GM19467 (cell line): ENCODE results near the gene COL19A1.
"Not testable (repeated sequence)": the region's sequence is repeated elsewhere in the genome, so short reads cannot be mapped to it uniquely, and the experiment has no call there.

Experiments used
- ATAC-seq: cut with Tn5 transposase; IDR thresholded peaks from one replicate; pipeline ENCODE4 v1.9.1; 2021; ENCODE audit warnings: mild to moderate bottlenecking, moderate library complexity; ENCODE audit not compliant: unreplicated experiment

Gene COL19A1

GRCh38 chr6:69895396-69895795, 29.0 kb downstream of the COL19A1 start:
- no peak for ATAC-seq

- ATAC-seq, result no peak
Measured at GRCh38 chr6:69900869-69901268, 34.5 kb downstream of the COL19A1 start.

GRCh38 chr6:69901361-69901760, 35.0 kb downstream of the COL19A1 start:
- ATAC-seq, result no peak

GRCh38 chr6:69907981-69908498, 41.7 kb downstream of the COL19A1 start:
- ATAC-seq, result no peak

GRCh38 chr6:69913361-69913760, 47.0 kb downstream of the COL19A1 start:
- ATAC-seq, result no peak

- no peak for ATAC-seq
Measured at GRCh38 chr6:69914015-69914485, 47.7 kb downstream of the COL19A1 start.

GRCh38 chr6:69915346-69915745, 49.0 kb downstream of the COL19A1 start:
- no peak for ATAC-seq

- ATAC-seq, result no peak
Measured at GRCh38 chr6:69917834-69918233, 51.5 kb downstream of the COL19A1 start.

GRCh38 chr6:69918813-69919475, 52.6 kb downstream of the COL19A1 start:
- no peak for ATAC-seq

GRCh38 chr6:69921066-69921465, 54.7 kb downstream of the COL19A1 start:
- not testable (repeated sequence) for ATAC-seq

GRCh38 chr6:69921611-69922010, 55.3 kb downstream of the COL19A1 start:
- not testable (repeated sequence) for ATAC-seq

- no peak for ATAC-seq
Measured at GRCh38 chr6:69926745-69927144, 60.4 kb downstream of the COL19A1 start.

- ATAC-seq, result no peak
Measured at GRCh38 chr6:69933239-69933638, 66.9 kb downstream of the COL19A1 start.

- ATAC-seq, result no peak
Measured at GRCh38 chr6:69935079-69935478, 68.7 kb downstream of the COL19A1 start.

- no peak for ATAC-seq
Measured at GRCh38 chr6:69936674-69937363, 70.5 kb downstream of the COL19A1 start.

GRCh38 chr6:69937402-69938136, 71.2 kb downstream of the COL19A1 start:
- ATAC-seq, result no peak

GRCh38 chr6:69942485-69942884, 76.1 kb downstream of the COL19A1 start:
- ATAC-seq, result no peak

- no peak for ATAC-seq
Measured at GRCh38 chr6:69945192-69945591, 78.8 kb downstream of the COL19A1 start.

GRCh38 chr6:69948479-69949114, 82.2 kb downstream of the COL19A1 start:
- ATAC-seq, result no peak

- ATAC-seq, result no peak
Measured at GRCh38 chr6:69953491-69953890, 87.1 kb downstream of the COL19A1 start.

- ATAC-seq, result no peak
Measured at GRCh38 chr6:69954733-69955132, 88.4 kb downstream of the COL19A1 start.
